Pons (tissue), 1 donor: Measurements from ENCODE around the gene OSCP1.
"Not testable (repeated sequence)": the region's sequence is repeated elsewhere in the genome, so short reads cannot be mapped to it uniquely, and the experiment has no call there.

Experiments
- DNase-seq: peaks from one replicate; pipeline ENCODE4 v3.0.0-alpha.2; 2016; ENCODE audit warnings: low spot score

The OSCP1 gene

GRCh38 chr1:36450270-36450918, at the start of gene OSCP1:
Gene OSCP1 (minus strand): TSS chr1:36450451. CDS start chr1:36450369, 82 bp downstream.
- peak; percentile 95 for DNase-seq

GRCh38 chr1:36497207-36497606, 47.0 kb upstream of the OSCP1 start:
- no peak for DNase-seq

- DNase-seq: no peak
Measured at GRCh38 chr1:36494971-36495370, 44.7 kb upstream of the OSCP1 start.

- DNase-seq: no peak
Measured at GRCh38 chr1:36493524-36493923, 43.3 kb upstream of the OSCP1 start.

- no peak for DNase-seq
Measured at GRCh38 chr1:36492491-36492890, 42.2 kb upstream of the OSCP1 start.

- not testable (repeated sequence) for DNase-seq
Measured at GRCh38 chr1:36489258-36490051, 39.2 kb upstream of the OSCP1 start.

- no peak for DNase-seq
Measured at GRCh38 chr1:36487906-36488305, 37.7 kb upstream of the OSCP1 start.

- not testable (repeated sequence) for DNase-seq
Measured at GRCh38 chr1:36487336-36487725, 37.1 kb upstream of the OSCP1 start.

- DNase-seq: peak; percentile 84
Measured at GRCh38 chr1:36486439-36487335, 36.4 kb upstream of the OSCP1 start.

- no peak for DNase-seq
Measured at GRCh38 chr1:36486093-36486438, 35.8 kb upstream of the OSCP1 start.

- no peak for DNase-seq
Measured at GRCh38 chr1:36484099-36484498, 33.8 kb upstream of the OSCP1 start.

- no peak for DNase-seq
Measured at GRCh38 chr1:36482724-36483388, 32.6 kb upstream of the OSCP1 start, which contains the start of gene CSF3R. Gene CSF3R (minus strand): TSS chr1:36482913. CDS start chr1:36479496, 3,417 bp downstream.

- DNase-seq: no peak
Measured at GRCh38 chr1:36481771-36482723, 31.8 kb upstream of the OSCP1 start.

- no peak for DNase-seq
Measured at GRCh38 chr1:36481091-36481490, 30.8 kb upstream of the OSCP1 start.

GRCh38 chr1:36480161-36480560, 29.9 kb upstream of the OSCP1 start:
- DNase-seq: no peak

GRCh38 chr1:36479505-36480051, 29.3 kb upstream of the OSCP1 start:
- DNase-seq: no peak

- not testable (repeated sequence) for DNase-seq
Measured at GRCh38 chr1:36477615-36478014, 27.4 kb upstream of the OSCP1 start.

GRCh38 chr1:36476945-36477344, 26.7 kb upstream of the OSCP1 start:
- DNase-seq: no peak

- DNase-seq: no peak
Measured at GRCh38 chr1:36475910-36476604, 25.8 kb upstream of the OSCP1 start.

GRCh38 chr1:36475341-36475740, 25.1 kb upstream of the OSCP1 start:
- DNase-seq: no peak
